NCI-H2227 (cell line): Measurements from ENCODE around the gene MFSD1.

Source experiments
- DNase-seq: peaks from one replicate; lab custom pipeline; 2025; ENCODE audit not compliant: unreplicated experiment; lab: John Stamatoyannopoulos, UW

MFSD1 gene

DNA sequence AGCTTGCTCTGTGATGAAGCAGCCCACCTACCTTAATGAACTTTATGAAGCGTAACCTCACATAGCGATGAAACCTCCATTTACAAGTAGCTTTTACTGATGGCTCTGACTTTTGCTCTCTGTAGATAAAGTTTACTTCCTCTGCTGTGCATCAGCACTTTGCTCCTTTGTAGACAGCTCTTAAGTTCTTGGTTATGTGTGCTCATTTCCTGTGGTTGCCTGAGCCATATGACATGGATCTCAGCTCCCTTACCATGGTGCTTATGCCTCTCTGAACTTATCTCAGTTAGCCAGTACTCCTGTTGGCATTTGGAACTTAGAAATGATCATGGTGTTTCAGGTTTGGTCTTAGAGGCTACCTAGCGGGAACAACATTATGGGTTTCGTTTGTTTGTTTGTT lies 7.8 kb downstream of the MFSD1 start:
- no peak for DNase-seq

DNA sequence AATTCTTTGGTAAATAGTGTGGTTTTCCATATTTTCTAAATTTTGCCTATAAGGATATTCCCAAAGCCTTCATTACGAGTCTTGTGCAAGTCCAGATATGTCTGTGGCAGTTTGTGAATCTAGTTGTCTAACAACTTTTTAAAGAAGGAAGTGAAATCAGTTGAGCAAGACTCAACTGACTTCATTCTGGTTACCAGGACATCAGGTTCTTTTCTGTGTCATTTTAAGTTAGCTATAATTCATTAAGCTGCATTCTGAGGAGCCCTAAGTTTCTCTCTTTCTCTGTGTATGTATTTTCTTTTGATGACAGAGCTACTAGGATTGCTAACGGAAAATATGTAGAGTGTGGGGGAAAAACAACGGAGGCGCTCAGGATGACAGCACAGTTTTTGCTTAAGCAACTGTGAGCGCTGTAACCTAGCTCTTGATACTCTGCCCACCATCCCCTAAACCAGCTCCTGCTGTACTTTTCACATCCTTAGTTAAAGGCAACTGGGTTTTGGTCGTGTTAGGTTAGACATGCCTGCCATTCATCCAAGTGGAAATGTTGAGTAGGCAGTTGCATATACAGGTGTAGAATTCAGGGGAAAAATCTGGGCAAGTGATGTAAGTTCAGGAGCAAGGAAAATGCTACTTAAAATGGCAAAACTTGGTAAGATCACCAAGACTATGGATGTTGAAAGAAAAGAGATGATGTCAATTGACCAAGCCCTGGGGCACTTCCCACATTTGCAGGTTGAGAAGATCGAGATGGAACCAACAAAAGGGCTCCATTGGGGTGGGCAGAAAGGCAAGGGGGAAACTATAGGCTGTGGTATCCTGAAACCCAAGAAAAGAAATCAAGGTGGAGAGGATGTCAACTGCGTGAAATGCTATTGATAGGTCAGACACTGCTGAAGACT lies 9.2 kb downstream of the MFSD1 start:
- DNase-seq: no peak

DNA sequence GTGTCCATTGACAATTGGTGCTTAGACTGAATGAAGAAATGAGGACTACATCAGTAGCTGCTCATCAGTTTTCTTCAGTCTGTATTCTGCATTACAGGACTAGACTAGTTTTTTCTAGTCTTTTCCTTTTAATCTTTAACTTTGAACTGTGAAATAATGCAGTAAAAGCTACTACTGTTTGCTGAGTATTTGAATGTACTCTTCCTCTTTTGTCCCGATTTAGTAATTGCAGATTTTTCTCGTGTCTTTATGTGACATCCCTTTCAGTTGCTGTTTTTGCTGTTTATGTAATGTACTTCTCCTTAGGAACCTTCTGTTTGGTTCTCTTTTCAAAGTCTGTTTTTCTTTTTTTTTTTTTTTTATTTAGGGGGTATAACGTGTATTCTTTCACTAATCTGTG lies 17.4 kb downstream of the MFSD1 start:
- no peak for DNase-seq

DNA sequence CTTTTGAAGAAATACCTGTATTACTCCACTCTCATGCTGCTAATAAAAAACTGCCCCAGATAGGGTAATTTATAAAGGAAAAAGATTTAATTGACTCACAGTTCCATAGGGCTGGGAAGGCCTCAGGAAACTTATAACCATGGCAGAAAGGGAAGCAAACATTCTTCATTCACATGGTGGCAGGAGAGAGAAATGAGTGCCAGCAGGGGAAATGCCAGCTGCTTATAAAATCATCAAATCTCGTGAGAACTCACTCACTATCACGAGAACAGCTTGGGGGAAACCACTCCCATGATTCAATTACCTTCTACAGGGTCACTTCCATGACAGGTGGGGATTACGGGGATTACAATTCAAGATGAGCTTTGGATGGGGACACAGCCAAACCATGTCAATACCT lies 18.7 kb downstream of the MFSD1 start:
- DNase-seq: no peak

DNA sequence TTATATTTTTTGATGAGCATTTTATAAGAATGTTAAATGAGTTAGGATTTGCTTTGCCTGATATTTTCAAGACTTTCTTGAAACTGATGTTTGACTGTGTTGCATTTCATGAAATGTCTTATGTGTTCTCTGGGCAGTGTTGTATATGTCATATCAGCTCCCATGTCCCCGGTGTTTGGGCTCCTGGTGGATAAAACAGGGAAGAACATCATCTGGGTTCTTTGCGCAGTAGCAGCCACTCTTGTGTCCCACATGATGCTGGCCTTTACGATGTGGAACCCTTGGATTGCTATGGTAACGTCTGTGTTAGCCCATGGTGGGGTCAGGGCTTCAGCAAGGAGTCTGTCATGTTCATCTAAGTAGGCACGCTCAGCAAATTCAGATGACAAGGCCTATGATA lies 20.0 kb downstream of the MFSD1 start:
- no peak for DNase-seq

DNA sequence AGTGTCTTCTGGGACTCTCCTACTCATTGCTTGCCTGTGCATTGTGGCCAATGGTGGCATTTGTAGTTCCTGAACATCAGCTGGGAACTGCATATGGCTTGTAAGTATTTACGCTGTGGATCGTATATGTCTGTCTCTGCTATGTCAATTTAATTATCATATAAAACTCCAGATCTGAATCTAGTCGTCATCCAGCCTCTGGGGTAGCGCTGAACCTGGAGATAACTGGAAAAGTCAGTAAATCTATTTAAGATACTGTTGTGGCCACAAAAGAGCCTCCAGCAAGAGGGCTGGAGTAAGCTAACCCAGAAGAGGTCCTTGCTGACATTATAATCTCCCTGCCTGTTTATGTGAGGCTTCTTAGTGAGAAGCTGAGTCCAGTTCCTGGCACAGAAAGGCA lies 21.6 kb downstream of the MFSD1 start:
- DNase-seq: no peak

DNA sequence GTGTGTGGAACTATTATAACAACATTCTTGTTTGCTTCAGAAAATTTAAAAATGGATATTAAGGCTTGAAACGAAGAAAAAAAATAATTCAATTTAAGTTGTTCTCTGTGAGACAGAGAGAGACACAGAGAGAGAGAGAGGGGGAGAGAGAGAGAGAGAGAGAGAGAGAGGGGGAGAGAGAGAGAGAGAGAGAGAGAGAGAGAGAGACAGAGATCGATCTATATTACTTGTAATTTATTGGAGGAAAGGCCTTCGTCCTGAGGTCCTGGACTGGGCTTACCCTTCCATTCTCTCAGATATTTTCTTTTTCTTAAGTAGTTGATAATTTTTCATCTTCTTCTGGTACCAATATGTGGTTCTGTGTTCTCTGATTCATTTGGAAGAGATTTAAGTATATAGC lies 25.9 kb downstream of the MFSD1 start:
- no peak for DNase-seq

DNA sequence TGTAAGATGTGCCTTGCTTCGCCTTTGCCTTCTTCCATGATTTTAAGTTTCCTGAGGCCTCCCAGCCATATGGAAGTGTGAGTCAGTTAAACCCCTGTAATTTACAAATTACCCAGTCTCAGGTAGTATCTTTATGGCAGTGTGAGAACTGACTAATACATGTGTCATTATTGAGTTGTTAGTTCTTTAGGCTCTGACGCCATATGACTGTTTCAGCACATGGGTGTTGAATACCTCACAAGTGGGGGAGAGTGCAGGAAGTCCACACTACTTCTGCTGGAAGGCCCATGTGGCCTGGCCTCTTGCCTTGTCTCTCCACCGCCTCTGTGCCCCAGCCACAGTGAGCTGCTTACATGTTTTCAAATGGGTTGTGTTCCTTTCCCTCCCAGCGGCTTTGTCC lies 28.5 kb downstream of the MFSD1 start:
- DNase-seq: no peak

DNA sequence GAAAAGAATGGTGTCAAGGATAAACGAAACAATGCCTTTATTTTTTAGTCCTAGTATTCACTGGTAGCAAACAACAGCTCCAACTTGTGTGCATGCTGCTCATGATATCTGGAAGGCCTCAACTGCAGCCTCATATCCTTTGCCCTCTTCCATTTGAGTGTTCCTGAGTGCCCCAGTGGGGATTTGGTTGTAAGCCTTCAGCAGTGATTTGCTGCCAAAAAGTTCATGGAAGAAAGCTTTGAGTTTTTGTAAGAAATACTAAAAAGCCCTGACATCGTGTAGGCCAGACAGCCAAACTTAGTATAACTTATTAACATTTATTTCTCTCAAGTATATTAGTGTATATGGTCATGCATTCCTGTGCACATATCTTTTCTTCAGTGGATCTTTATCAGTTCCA lies 30.0 kb downstream of the MFSD1 start:
- no peak for DNase-seq

DNA sequence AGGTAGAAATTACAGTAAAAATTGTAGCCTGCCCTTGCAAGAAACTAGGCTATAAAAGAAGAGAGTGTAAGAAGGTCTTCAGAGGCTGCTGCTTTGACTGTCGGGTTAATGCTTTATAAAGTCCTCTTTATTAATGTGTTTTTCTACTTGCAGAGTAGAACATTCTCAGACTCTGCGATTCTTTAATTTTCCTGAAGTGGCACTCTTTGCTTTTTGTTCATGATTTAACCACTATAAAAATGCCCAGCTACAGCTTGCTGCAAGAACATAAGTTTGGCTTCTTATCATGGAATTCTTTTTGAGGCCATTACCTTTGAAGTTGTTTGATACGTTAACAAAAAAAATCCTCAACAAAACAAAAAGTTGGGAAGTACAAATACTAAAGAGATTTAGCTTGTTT lies 33.8 kb downstream of the MFSD1 start:
- DNase-seq: no peak

DNA sequence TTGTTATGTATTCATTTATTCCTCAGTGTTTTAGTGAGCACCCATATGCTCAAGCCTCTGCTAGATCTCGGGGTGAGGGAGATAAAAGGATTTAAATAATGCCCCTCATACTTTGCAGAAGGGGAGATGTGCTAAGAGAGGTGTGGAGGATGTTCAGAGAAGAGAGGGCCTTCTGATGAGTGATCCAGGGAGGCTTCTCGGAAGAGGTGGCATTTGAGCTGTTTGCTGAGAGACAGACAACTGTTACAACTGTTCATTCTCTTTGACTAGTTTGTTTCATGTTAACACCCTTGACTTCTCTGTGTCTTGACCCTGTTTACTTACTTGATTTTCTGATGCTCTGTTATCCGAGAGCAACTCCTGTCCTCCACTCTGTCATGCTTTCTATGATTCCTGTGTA lies 34.5 kb downstream of the MFSD1 start:
- no peak for DNase-seq

DNA sequence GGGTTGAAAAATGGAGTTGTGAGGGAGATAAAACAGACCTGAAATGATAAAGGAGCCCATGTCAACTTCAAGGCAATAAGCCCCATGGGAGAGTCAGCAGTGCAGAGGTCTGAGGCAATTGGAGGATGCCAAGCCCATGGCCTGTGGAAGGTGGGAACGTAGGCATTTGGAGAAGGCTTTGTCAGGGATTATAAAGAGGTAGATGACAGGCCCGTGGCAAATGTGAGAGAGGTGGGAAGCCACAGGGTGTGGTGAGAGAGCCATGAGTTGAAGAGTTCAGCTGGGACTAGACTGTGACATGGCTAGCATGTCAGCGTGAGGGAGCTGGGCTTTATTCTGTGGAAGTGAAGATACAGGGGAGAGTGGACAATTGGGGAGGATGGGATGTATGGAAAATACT lies 35.4 kb downstream of the MFSD1 start:
- DNase-seq: no peak

DNA sequence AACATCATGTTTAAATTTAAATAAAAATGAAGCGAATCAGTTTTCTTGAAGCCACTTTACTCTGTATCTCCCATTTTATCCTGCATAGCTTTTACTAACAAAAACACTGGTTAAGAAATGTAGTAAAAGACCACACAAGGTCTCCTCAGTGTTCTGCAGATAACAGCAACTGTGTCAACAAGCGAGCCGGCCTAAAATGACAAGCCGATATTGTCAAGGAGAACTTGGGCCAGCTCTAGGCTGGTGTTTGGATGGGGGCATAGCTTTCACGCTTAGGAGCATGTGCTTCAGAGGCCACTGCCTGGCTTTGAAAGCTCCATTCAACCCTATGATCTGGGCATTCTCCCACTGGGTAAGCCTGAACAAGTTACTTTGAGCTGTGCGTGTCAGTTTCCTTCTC lies 38.1 kb downstream of the MFSD1 start:
- DNase-seq: no peak

DNA sequence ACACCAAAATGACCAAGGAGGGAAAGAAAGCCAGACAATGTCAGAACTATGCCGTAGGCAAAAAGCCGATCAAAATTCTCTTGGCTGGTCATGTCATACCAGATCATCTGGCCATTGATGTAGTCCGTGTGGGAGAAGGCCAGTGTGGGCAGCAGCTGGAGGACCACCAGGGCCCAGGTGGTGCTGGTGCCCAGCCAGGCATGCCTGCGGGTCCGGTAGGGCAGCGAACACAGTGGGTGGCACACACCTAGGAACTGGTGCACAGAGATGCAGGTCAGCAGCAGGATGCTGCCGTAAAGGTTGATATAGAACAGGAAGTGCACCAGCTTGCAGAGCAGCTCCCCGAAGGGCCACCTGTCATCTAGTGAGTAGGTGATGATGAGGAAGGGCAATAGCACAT lies 39.5 kb downstream of the MFSD1 start:
- no peak for DNase-seq

DNA sequence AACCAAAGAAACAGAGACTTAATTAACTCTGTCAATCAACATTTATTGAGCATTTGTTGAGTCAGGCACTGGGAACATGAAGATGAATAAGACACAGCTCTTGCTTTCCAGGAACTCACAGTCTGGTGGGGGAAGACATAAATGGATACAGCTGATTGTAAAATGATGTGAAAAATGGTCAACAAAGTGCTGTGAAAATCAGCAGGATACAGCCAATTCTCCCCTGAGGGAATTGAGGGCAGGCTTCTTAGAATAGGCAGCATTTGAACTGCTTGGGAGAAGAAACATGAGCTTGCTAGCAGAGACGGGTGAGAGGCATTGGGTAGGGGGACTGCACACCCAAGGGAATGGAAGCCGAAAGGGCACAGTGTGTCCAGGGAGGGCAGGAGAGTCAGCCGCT lies 41.1 kb downstream of the MFSD1 start:
- DNase-seq: no peak

DNA sequence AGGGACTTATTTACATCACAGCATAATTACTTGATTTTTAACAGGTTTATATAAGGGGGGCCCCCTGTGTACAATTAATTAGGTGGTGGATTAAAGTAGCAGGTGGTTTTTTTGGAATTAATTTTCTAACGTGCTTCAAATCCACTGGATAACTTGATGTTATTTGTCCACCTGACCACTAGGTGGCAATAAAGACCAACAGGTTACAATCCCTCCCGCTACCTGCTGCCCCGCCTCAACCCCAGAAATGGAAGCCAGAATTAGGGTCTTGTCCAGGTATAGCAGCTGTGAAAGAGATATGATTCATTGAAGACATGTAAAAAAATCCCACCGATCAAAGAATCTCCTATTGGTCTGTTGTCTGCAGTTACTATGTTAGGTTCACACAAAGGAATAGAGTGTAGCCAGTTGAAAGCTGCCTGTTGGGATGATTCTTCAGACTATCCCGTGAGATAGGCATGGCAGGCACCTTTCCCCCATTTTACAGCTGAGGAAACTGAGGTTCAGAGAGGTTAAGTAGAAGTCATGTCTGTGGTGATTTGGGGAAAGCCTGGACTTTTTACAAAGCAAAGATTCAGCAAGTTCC lies 44.0 kb downstream of the MFSD1 start:
- DNase-seq: peak; percentile 34

DNA sequence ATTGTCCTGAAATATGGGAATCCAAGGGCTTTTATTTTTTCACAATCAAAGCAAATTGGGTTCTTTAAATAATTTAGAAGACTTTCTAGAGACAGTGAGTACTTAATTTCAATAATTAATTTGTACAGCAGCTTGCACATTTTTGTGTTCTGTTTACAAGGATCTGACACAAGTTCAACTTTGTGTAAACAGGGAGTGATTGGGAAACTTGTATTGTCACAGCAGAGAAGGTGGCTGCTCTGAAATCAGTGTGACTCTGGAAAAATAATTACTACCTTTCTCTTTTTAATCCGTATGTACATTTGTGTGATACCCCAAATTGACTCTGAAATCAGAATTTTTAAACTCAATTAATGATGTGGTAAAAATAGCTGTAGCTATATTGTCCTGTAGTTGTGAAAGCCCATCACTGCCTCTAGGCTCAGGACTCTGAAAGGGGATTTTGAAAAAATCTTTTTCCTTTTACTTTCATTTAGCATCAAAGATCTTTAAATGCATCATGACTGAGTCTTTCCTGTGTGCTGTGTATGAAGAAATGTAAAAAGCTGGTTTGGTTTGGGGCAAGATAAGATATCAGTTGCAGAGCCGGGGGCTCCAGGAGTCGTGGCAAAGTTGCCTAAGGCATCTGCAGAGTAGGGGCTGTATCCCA lies 45.1 kb downstream of the MFSD1 start:
- no peak for DNase-seq

DNA sequence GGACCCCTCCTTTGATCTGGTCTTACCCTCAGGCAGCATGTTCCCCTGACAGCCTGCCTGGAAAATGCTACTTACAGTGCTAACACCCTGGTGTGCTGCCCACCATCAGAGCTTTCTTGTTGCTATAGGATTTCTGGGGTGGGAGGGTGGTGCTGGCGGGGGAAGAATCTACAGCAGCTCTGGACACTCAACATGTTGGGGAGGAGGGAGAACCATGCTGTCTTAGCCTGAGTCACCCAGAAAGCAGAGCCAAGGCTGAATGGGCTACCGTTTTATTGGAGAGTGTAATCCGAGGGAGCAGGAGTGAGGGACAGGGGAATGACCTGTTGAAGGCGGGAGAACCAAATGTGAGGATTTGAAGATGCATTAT lies 45.6 kb downstream of the MFSD1 start:
- DNase-seq: no peak

DNA sequence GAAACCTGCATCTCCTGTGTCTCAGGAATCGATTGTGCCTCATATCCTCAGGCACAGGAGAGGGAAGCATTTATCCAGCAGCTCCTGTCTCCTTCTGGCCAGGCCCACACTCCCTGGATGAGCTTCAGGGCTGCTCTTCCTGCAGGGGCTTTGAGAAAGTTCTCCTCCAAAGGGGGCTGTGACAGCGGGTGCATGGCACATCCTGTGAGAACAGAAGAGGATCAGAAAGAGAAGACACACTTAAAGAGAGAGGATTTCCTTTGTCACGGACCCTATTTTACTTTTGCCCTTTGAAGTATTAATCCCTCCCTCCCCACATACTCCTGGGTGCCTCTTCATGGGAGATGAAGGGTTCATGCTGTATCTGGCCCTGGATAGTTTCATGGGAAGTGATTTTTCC lies 46.0 kb downstream of the MFSD1 start:
- DNase-seq: no peak

DNA sequence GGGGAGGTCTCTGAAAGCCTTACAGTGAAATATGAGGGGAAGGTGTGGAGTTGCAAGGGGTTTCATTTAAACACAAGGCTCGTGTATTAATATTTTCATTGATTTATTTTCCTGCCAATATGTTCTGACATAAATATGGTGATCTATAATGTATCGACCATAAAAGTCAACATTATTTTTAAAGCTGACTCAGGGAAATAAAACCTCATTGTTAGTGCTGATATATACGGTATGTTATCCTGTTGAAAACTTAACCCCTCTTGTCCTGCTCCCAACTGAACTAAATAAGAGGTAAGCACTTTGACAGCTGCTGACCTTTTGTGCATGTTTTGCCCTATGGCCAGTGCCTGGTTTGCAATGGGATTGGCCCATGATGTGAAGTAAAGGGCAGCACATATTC lies 47.9 kb downstream of the MFSD1 start:
- no peak for DNase-seq

DNA sequence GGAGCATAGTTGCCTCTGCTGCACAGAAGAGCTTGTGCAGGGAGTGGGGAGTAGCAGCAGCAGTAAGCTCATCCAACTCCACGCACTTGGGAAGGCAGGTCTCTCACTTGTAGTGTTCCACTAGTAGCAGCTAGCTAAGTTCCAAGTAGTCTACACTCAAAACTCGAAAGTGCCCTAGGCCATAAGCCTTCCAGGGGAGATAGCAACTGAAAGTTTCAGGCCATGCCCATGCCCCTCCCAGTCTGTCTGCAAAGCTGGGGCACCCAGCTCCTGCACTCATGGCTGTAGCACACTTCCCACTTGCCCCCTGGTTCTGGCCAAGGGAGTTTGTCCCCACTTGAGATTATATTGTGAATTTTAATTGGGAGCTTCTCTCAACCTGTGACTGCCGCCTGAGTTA lies 57.5 kb downstream of the MFSD1 start:
- DNase-seq: no peak

DNA sequence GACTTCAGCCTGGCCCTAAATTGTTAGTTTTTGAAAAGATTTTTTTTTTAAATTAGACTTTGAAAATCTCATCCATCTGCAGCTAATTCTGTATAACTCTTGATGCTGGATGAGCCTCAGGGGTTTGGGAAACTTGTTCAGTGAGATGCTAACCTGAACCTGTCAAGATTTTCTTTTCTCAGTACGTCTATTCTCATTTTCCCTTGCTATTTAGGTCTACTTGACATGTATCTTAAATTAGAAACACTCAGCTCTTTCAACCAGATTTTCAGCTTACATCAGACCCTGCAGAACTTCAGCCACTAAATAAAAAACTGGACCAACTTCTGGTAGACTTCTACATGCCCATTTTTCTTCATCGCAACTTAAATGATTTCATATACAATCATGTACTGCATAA lies 61.4 kb downstream of the MFSD1 start:
- DNase-seq: no peak
